IPS DF 4.7 (cell line): ENCODE results near the gene DUS2.

Experiments
- DNase-seq: peaks from one replicate; pipeline ENCODE4 v3.0.0-alpha.2; 2013; ENCODE audit warnings: low spot score; ENCODE audit errors: extremely low read depth

The DUS2 gene

GRCh38 chr16:68077866-68078700 lies 55.0 kb downstream of the DUS2 start:
- DNase-seq, result no peak

- no peak for DNase-seq
These were observed 55.8 kb downstream of the DUS2 start for GRCh38 chr16:68078701-68079375.

- no peak for DNase-seq
These were observed 56.2 kb downstream of the DUS2 start for GRCh38 chr16:68079376-68079625.

- no peak for DNase-seq
These were observed 56.7 kb downstream of the DUS2 start for GRCh38 chr16:68079626-68080344.

GRCh38 chr16:68081861-68082628 lies 59.0 kb downstream of the DUS2 start:
- no peak for DNase-seq

GRCh38 chr16:68082629-68083238 lies 59.6 kb downstream of the DUS2 start:
- no peak for DNase-seq

- DNase-seq, result no peak
These were observed 60.2 kb downstream of the DUS2 start for GRCh38 chr16:68083239-68083781.

GRCh38 chr16:68083861-68084503 lies 60.9 kb downstream of the DUS2 start:
- no peak for DNase-seq

GRCh38 chr16:68084504-68085258 lies 61.6 kb downstream of the DUS2 start:
- DNase-seq, result peak; percentile 46

GRCh38 chr16:68085259-68086071 lies 62.4 kb downstream of the DUS2 start, which contains the start of gene NFATC3:
Gene NFATC3, plus strand, starts transcription at chr16:68085370. Its CDS starts 312 bp downstream, at chr16:68085682.
- DNase-seq, result peak; percentile 58

GRCh38 chr16:68086336-68086841 lies 63.3 kb downstream of the DUS2 start:
- no peak for DNase-seq

- no peak for DNase-seq
These were observed 63.8 kb downstream of the DUS2 start for GRCh38 chr16:68086860-68087268.

- no peak for DNase-seq
These were observed 64.6 kb downstream of the DUS2 start for GRCh38 chr16:68087688-68088087.

GRCh38 chr16:68088130-68088972 lies 65.3 kb downstream of the DUS2 start:
- DNase-seq, result no peak

- DNase-seq, result no peak
These were observed 66.0 kb downstream of the DUS2 start for GRCh38 chr16:68089067-68089466.

- DNase-seq, result no peak
These were observed 67.0 kb downstream of the DUS2 start for GRCh38 chr16:68090130-68090529.

- DNase-seq, result no peak
These were observed 67.4 kb downstream of the DUS2 start for GRCh38 chr16:68090533-68090932.
